IPS-NIHi7 (cell line): ENCODE measurements around the gene RIN3.
A peak's percentile ranks its signal among the peaks of the same experiment; 100 is the strongest.
"Not testable (repeated sequence)": the region's sequence is repeated elsewhere in the genome, so short reads cannot be mapped to it uniquely, and the experiment has no call there.

Source experiments
- DNase-seq: peaks from one replicate; pipeline ENCODE4 v3.0.0; 2012; ENCODE audit warnings: mixed read lengths; ENCODE audit errors: extremely low spot score

RIN3 gene

GRCh38 chr14:92670160-92670559 lies 156.6 kb downstream of the RIN3 start:
- no peak for DNase-seq

- DNase-seq: no peak
Observed at GRCh38 chr14:92670643-92671366, 157.2 kb downstream of the RIN3 start.

- no peak for DNase-seq
Observed at GRCh38 chr14:92673601-92674150, 160.1 kb downstream of the RIN3 start.

- DNase-seq: no peak
Observed at GRCh38 chr14:92675421-92675820, 161.8 kb downstream of the RIN3 start.

GRCh38 chr14:92675976-92676375 lies 162.4 kb downstream of the RIN3 start:
- no peak for DNase-seq

GRCh38 chr14:92676403-92677086 lies 163.0 kb downstream of the RIN3 start:
- DNase-seq: no peak

GRCh38 chr14:92677087-92677668 lies 163.6 kb downstream of the RIN3 start:
- DNase-seq: no peak

- no peak for DNase-seq
Observed at GRCh38 chr14:92677955-92678354, 164.4 kb downstream of the RIN3 start.

GRCh38 chr14:92678766-92679165 lies 165.2 kb downstream of the RIN3 start:
- DNase-seq: no peak

GRCh38 chr14:92679246-92679645 lies 165.7 kb downstream of the RIN3 start:
- no peak for DNase-seq

- not testable (repeated sequence) for DNase-seq
Observed at GRCh38 chr14:92680330-92680729, 166.7 kb downstream of the RIN3 start.

- DNase-seq: peak; percentile 91
Observed at GRCh38 chr14:92680781-92681650, 167.4 kb downstream of the RIN3 start.

GRCh38 chr14:92683041-92683440 lies 169.5 kb downstream of the RIN3 start:
- no peak for DNase-seq

- peak; percentile 51 for DNase-seq
Observed at GRCh38 chr14:92684801-92685560, 171.4 kb downstream of the RIN3 start.

- DNase-seq: no peak
Observed at GRCh38 chr14:92685784-92686355, 172.3 kb downstream of the RIN3 start.

GRCh38 chr14:92686411-92686899 lies 172.9 kb downstream of the RIN3 start:
- DNase-seq: no peak

- peak; percentile 98 for DNase-seq
Observed at GRCh38 chr14:92686900-92687427, 173.4 kb downstream of the RIN3 start.

- DNase-seq: peak; percentile 60
Observed at GRCh38 chr14:92687681-92688433, 174.3 kb downstream of the RIN3 start.
